SK-N-SH (cell line): ENCODE data around the gene TMEM25.

Experiments used
- CHD2 ChIP-seq: fragments of 150-350 bp; IDR thresholded peaks from 2 replicates; pipeline ENCODE4 v1.6.1; 2018; ENCODE audit warnings: low read length; ENCODE audit not compliant: partially characterized antibody
- CTCF ChIP-seq: fragments of 200-600 bp; sonication (generic); IDR thresholded peaks from 2 replicates; pipeline ENCODE4 v1.6.1; 2017; ENCODE audit warnings: antibody characterized with exemption, mild to moderate bottlenecking, moderate library complexity
- ELF1 ChIP-seq: IDR thresholded peaks from 2 replicates; pipeline ENCODE4 v1.4.0; 2012
- EP300 ChIP-seq, 2 experiments: IDR thresholded peaks; 2 replicates each; pipeline versions ENCODE4 v1.4.0 to v1.6.1; 2012; ENCODE audit warnings: borderline replicate concordance in 1 of 2, low read depth in 1 of 2, low read length in 1 of 2
- GABPA ChIP-seq: IDR thresholded peaks from 2 replicates; pipeline ENCODE4 v1.4.0; 2012; ENCODE audit warnings: low read depth, mild to moderate bottlenecking
- JUND ChIP-seq: IDR thresholded peaks from 2 replicates; pipeline ENCODE4 v1.4.0; 2012
- MAX ChIP-seq: IDR thresholded peaks from 2 replicates; pipeline ENCODE4 v1.4.0; 2012; ENCODE audit warnings: low read depth
- POLR2AphosphoS5 ChIP-seq: IDR thresholded peaks from 2 replicates; pipeline ENCODE4 v1.6.1; 2012; ENCODE audit warnings: low read depth, low read length
- RAD21 ChIP-seq: IDR thresholded peaks from 2 replicates; pipeline ENCODE4 v1.6.1; 2012; ENCODE audit warnings: mild to moderate bottlenecking, low read length
- REST ChIP-seq: IDR thresholded peaks from 2 replicates; pipeline ENCODE4 v1.6.1; 2012; ENCODE audit warnings: mild to moderate bottlenecking, low read depth, low read length, moderate library complexity
- RFX5 ChIP-seq: IDR thresholded peaks from 2 replicates; pipeline ENCODE4 v1.6.1; 2012; ENCODE audit warnings: mild to moderate bottlenecking, improper control_type of control experiment, low read length
- SIN3A ChIP-seq: IDR thresholded peaks from 2 replicates; pipeline ENCODE4 v1.6.1; 2012; ENCODE audit warnings: low read depth, mild to moderate bottlenecking, low read length, moderate library complexity, borderline replicate concordance
- SMC3 ChIP-seq: IDR thresholded peaks from 2 replicates; pipeline ENCODE4 v1.6.1; 2012; ENCODE audit warnings: low read depth, low read length, improper control_type of control experiment
- TAF1 ChIP-seq: IDR thresholded peaks from 2 replicates; pipeline ENCODE4 v1.6.1; 2012; ENCODE audit warnings: low read depth, mild to moderate bottlenecking, low read length, moderate library complexity, borderline replicate concordance

- TF ChIP-seq RAD21, result no peak
- no peak for TF ChIP-seq CTCF
- TF ChIP-seq SIN3A, result no peak
- TF ChIP-seq EP300 (IDR thresholded peaks at IDR 0.05; ENCODE audit: borderline replicate concordance in 1 of 2, low read depth in 1 of 2, low read length in 1 of 2), result no peak
- TF ChIP-seq TAF1, result peak; percentile 64; the same call in 1 of the 2 replicates
- TF ChIP-seq SMC3, result no peak
- no peak; the same call in none of the 2 replicates for TF ChIP-seq POLR2AphosphoS5
- no peak for TF ChIP-seq MAX
- TF ChIP-seq GABPA, result peak; percentile 63
- no peak for TF ChIP-seq RFX5
- no peak for TF ChIP-seq JUND
- no peak for TF ChIP-seq REST
- TF ChIP-seq ELF1, result peak; percentile 50
- TF ChIP-seq CHD2, result no peak
Observed at GRCh38 chr11:118572061-118572980, 41.3 kb downstream of the TMEM25 start, which contains the start of gene ARCN1.
